Measurements from ENCODE around the gene RABGGTB. TPM values are rescaled to one million over a fixed set of nuclear protein-coding genes. Genes with fewer than 3 reads are reported as not detected.

Gene RABGGTB
- total and polyA plus RNA-seq, 9 of the 15 experiments (the other 6 are each of a cell fraction or from before 2014, with no cell fraction given): 148 to 354 (median 206) TPM

DNA sequence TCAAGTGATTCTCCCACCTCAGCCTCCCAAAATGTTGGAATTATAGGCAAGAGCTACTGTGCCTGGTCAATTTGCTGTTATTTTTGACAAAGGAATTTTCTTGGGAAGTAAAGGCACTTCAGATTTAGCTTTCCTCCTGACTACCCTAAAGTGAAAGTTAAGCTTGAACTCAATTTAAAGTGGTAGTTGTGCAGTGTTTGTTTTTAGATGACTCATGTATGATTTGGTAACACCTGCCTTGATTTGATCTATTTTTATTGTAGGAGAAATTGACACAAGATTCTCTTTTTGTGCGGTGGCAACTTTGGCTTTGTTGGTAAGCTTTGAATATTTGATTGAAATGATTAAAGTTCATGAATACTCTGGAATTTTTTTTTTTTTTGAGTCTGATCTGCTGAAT lies 5.0 kb downstream of the RABGGTB start (continued):
- TF ChIP-seq ATF3 (IDR thresholded peaks at IDR 0.05): peak; percentile 51; the same call in 1 of the 2 replicates
- TF ChIP-seq ATF3 (CRISPR knock-in tag; conservative IDR thresholded peaks at IDR 0.05): no peak
- peak in 1 of 2 experiments; percentile 55; a peak in 2 of 4 replicates for TF ChIP-seq FOXA3 (CRISPR knock-in tag; conservative IDR thresholded peaks at IDR 0.05 in 1 of 2, IDR thresholded peaks at IDR 0.05 in 1 of 2)
- TF ChIP-seq, protein P1, sequence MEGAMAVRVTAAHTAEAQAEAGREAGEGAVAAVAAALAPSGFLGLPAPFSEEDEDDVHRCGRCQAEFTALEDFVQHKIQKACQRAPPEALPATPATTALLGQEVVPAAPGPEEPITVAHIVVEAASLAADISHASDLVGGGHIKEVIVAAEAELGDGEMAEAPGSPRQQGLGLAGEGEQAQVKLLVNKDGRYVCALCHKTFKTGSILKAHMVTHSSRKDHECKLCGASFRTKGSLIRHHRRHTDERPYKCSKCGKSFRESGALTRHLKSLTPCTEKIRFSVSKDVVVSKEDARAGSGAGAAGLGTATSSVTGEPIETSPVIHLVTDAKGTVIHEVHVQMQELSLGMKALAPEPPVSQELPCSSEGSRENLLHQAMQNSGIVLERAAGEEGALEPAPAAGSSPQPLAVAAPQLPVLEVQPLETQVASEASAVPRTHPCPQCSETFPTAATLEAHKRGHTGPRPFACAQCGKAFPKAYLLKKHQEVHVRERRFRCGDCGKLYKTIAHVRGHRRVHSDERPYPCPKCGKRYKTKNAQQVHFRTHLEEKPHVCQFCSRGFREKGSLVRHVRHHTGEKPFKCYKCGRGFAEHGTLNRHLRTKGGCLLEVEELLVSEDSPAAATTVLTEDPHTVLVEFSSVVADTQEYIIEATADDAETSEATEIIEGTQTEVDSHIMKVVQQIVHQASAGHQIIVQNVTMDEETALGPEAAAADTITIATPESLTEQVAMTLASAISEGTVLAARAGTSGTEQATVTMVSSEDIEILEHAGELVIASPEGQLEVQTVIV (CRISPR knock-in tag; IDR thresholded peaks at IDR 0.05; ENCODE audit: borderline replicate concordance): no peak
- 0 out of 2 replicates have a peak, but pooled peaks have one; percentile 6 for TF ChIP-seq TEAD4 (IDR thresholded peaks at IDR 0.05; ENCODE audit: low read length)
- no peak for TF ChIP-seq TEAD4 (CRISPR knock-in tag; IDR thresholded peaks at IDR 0.05; ENCODE audit: borderline replicate concordance)
- TF ChIP-seq CBX3 (IDR thresholded peaks at IDR 0.05; ENCODE audit: borderline replicate concordance in 1 of 2, low read length in 2 of 2): no peak
- TF ChIP-seq SAFB2 (IDR thresholded peaks at IDR 0.05; ENCODE audit: borderline replicate concordance, low read depth, low read length, severe bottlenecking): no peak
- TF ChIP-seq NR0B1 (IDR thresholded peaks at IDR 0.05; ENCODE audit: partially characterized antibody): no peak
- peak; percentile 28; the same call in 1 of the 2 replicates for TF ChIP-seq ARID1B (IDR thresholded peaks at IDR 0.05)
- TF ChIP-seq POU5F1 (IDR thresholded peaks at IDR 0.05; ENCODE audit: borderline replicate concordance, low read depth, low read length, partially characterized antibody): no peak
- TF ChIP-seq ELF1 (tag; IDR thresholded peaks at IDR 0.05): no peak
- no peak for TF ChIP-seq COPS2 (conservative IDR thresholded peaks at IDR 0.05)

Data from K562 (cell line).